HG02938 (cell line): Measurements from ENCODE around the gene POU2F2.
A peak's percentile ranks its signal among the peaks of the same experiment; 100 is the strongest.

Source experiments
- ATAC-seq: cut with Tn5 transposase; IDR thresholded peaks from one replicate; pipeline ENCODE4 v1.9.1; 2021; ENCODE audit warnings: mild to moderate bottlenecking, moderate library complexity; ENCODE audit not compliant: unreplicated experiment

Gene POU2F2

DNA sequence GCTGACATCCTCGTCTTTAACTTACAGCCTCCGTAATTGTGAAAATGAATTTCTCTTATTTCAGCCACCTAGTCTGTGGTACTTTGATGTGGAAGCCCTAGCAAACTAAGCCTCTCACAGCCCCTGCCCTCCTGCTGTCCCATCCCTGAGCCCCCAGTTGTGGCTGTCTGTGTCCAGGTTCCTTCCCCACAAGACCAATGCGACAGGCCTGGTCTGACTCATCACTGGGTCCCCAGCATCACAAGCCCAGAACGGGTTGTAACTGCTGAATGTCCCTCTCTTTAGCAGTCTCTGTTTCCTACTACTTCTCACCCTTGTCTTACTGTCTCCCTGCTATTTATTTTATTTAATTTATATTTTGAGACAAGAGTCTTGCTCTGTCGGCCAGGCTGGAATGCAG is 5.7 kb downstream of the POU2F2 start:
- no peak for ATAC-seq

DNA sequence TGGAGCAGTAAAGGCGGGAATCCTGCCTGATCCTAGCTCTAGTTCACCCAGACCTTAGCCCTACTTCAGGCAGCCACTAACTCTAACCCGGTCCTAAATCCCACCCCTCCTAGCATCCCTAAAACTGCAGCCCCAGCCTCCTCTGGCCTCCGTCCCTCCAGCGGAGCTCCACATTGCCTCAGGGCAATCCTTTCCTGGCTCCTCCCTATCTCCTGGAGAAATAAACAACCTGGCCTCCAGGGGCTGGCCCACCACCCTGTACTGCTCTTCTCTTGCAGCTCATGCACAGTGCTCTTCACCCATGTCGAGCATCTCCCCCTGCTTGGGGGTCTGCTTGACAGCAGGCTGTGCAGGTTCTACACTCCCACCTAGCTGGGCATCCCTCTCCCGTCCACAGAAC is 6.7 kb downstream of the POU2F2 start:
- no peak for ATAC-seq

DNA sequence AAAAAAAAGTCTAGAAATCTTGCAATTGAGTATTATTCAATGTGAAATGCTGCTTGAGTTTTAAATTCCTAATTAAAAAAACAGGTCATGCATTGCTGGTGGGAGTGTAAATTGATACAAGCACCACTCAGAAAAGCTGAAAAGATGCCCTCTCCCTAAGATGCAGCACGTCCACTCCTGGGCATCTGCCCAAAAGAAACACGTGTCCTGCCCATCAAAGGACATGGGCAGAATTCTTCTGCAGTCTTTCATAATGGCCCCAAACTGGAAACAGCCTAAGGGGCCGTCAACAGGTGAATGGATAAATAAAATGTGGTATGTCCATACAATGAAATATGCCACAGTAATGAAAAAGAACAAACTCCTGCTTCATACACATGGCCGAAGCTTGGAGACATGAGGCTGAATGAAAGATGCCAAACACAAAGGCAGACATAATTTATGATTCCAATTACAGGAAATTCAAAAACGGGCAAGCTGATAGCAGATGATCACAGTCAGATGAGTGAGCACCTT is 7.8 kb downstream of the POU2F2 start:
- ATAC-seq, result no peak

DNA sequence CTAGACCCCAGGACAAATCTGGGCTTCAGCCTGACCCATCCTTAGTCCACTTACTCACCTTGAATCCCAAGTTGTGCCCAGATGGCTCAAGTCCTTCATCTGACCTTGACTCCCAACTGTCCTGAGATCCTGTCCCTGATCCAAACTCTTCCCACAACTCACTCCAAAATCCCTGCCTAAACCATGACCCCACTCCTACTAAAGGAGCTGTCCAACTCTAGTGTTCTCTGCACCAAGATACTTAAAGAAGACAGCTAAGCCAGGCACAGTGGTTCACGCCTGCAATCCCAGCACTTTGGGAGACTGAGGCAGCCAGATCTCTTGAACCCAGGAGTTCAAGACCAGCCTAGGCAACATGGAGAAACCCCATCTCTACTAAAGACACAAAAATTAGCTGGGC is 8.5 kb downstream of the POU2F2 start:
- no peak for ATAC-seq

DNA sequence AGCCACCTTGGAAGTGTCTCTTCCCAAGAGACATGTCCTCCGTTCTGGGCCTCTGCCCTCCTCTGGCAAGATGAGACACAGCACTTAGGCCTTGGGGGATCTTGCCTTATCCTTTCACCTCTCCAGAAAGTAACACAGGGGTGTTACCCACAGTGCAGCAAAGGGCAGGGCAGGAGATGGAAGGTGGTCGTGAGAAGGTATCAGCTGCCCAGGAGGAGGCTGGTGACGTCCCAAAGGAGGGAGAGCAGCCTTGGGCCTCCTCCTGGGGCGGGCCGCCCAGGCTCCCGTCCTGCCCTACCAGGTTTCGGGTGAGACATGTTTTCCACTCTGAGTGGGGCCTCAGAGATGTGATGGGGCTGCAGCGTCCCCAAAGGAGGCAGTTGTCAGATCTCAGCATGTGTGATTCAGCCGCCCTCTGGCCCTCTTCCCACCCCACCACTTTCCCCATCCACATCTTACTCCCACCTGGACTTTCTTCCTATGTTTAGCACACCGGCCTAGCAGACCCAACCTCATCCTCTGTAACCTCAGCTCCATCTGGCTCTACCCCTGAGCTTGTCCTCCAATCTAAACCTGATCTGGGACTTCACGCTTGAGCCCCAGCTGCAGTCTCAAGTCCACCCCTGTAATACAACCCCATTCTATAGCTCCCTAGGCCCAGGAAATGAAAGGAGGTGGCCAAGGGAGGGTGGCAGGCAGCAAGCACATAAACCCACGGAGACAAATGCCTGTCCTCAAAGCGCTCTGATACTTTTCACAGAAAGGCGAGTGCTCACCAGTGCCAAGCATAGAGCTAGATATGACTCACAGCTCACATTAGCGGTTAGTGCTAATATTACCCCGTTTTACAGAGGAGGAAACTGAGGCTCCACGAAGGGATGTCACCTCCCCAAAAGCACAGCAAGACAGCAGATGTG is 9.3 kb downstream of the POU2F2 start:
- no peak for ATAC-seq

DNA sequence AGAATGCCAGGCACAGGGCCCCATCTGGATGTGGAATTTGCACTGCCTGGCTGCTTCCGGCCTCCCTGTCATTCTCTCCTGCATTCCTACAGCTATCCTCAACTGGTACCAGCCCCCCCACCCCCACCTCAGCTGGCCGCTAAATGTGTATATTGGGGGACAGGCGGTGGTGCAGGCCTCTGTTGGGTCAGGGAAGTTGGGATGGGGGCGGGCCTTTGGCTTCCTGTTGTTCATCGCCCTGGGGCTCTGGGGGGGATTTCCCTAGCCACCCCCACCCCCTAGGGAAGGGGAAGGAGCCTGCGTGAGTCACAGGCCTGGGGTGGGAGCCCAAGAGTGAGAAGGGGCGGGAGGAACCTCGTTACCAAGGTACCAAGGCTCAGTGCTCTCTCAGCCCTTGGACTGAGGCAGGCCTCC is 10.6 kb downstream of the POU2F2 start:
- no peak for ATAC-seq

DNA sequence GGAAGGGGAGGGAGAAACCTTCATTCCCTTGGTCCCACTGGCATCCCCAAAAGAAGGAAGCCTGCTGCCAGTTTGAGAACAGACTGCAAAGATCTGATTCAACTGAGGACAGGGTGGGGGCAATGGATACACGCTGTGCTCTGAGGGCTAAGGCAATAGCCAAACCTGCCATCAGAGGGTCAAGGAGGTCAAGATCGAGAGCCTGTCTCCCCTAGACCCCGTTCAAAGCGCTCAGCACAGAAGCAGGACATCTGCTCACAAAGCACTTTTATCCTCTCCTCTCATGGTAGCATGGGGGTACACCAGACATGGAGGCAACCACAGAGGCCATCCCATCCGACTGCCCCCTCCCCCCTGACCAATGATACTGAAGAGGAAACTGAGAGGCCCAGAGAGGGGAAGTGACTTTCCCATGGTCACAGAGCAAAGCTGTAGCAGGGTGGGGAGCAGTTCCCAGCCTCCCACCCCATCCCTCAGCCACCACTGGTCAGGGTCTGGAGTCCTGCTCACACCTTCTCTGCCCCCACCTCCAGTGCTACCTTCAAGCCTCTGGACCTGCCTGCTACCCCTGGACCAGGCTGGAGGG is 11.1 kb downstream of the POU2F2 start:
- ATAC-seq, result no peak

DNA sequence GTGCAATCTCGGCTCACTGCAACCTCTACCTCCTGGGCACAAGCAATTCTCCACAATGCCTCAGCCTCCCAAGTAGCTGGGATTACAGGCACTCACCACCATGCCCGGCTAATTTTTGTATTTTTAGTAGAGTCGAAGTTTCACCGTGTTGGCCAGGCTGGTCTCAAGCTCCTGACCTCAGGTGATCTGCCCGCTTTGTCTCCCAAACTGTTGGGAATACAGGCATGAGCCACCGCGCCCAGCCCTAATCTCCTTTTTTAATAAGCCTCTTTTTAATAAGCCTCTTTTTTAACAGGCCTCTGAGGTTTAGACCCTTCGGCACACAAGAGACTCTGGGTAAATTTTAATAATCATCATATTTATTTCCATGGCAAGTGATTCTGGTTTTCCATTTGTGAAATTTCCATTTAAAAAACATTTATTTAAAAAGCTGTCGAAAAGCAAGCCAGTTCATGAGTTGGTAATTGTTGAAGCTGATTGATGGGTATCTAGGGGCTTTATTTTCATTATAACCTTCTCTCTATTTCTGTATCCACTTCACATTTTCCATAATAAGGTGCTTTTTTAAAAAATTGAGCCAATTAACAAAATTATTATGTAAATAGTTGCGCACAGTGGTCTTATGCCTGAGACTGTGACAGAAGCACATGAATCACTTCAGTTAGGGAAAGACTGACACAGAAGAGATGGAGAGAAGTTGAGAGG is 11.8 kb downstream of the POU2F2 start:
- no peak for ATAC-seq

DNA sequence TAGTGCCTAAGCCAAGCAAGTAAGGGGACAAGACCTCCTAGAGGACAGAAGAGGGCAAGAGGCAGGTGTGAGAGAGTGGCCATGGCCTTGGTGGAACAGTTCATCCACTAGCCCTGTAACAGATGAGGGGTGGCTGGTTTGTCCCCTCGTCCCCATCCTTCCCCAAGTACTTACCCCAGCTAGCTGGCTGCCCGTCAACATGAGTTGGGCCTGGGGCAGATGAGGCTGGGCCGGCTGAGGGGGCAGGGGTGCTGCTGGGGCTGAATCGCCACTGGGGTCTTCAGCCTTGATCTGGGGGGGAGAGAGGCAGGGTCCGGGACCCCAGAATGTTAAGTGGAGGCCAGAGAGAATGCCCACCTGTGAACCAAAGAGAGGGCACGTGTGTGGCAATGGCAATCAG is 15.2 kb downstream of the POU2F2 start:
- ATAC-seq, result no peak

DNA sequence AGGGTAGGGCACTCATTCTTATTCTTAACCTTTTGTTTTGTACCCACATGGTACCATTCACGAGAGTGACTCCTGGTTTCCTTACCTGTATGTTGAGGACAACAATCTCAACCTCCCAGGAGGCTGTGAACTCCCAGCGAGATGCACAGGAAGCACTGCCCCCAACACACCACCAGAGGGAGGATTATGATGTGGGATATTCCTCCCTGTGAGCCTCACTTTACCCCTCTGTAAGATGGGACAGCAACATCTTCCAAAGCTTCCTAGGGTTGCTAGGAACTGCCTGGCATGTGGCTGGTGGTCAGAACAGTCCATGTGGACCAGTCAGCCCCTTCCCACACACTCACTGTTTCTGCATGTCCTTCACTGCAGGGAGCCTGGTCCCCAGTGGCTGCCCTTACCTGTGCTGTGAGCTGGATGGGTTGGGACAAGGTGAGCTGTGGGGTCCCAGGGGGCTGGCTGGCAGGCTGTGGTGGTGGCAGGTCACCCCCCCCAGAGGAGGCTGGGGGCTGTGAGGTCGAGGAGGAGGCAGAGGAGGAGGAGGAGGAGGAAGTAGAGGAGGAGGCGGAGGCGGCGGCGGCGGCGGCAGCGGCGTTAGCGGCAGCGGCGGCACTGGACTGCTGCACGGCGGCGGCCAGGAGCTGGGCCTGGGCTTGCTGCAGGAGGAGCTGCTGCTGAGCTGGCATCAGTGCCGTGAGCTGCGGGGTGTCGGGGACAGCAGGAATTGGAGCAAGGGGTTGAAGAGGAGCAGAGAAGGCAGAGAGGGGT is 15.8 kb downstream of the POU2F2 start:
- ATAC-seq, result no peak

DNA sequence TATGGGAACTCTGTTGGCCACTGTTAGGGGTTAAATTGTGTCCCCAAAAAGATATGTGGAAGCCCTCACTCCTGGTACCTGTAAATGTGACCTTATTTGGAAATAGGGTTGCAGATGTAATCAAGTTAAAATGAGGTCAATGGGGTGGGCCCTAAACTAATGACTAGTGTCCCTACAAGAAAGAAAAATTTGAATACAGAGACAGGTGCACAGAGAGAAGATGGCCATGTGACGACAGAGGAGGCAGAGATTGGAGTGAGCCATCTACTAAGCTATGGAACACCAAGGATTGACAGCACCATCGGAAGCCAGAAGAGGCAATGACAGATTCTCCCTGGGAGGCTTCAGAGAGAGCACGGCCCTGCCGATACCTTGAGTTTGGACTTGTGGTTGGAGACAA is 16.5 kb downstream of the POU2F2 start:
- no peak for ATAC-seq

DNA sequence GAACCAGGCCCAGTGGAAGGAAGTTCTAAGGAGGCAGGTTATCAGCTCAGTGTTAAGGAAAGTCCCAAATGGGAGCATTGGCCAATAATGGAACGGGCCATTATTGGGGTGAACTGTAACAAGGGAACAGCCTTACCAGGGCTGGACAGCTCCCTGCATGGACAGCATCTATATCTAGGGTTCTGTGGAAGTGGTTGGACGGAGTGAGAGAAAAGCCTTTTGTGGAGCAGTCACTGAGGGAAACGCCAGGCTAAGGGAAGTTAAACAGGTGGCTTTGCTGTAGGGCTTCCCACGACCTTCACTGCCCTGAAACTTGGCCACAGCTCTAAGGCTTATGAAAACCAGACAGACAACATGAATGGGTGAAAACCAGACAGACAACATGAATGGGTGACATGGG is 17.0 kb downstream of the POU2F2 start:
- no peak for ATAC-seq

DNA sequence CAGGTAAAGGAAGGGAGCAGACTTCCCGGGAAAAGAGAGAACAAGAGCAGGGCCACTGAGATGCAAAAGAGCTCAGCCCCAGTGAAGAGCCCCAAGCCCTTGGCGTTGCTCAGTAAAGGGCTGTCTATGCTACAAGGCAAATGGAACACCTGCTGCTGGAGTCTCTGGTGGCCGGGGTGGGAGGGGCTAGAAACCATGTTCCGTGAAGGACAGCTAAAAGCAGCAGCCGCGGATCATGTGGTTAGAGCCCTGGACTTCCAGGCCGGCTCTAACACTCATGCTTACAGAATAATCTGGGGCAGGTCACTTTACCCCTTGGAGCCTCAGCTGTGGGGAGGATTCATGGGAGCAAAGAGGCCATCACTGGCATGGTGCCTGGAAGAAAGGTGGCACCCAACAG is 17.8 kb downstream of the POU2F2 start:
- peak; percentile 58 for ATAC-seq

DNA sequence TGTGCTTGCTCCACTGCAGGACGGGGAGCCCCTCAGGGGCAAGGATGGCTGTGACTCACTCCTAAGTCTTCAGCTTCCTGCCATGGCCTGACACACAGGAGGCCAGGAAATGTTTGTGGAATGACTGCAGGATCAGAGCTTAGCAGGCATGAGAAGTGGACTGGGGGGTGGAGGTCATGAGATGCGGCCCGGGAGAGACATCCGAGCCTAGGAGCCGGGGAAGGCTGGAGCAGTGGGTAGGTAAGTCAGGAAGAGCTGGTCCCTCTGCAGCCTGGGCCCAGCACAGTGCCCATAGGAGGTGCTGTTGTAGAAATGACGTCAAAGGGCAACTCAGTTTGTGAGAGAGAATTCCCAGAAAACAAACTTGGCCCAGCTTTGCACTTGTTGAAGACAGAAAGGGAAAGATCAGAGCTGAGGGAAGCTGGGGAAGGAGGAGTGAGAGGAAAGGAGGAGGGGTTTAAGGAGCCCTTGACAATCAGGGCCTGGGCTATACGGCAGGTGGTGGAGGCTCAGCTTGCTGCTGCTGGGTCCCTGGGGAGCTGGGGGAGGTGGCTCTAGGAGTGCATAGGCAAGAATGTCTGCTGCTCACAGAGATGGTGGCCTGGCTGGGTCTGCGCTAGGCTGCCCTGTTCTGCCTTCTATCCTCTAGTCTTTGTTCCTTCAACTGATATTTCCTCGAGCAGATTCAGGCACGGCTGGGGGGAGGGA is 18.5 kb downstream of the POU2F2 start:
- peak; percentile 47 for ATAC-seq

DNA sequence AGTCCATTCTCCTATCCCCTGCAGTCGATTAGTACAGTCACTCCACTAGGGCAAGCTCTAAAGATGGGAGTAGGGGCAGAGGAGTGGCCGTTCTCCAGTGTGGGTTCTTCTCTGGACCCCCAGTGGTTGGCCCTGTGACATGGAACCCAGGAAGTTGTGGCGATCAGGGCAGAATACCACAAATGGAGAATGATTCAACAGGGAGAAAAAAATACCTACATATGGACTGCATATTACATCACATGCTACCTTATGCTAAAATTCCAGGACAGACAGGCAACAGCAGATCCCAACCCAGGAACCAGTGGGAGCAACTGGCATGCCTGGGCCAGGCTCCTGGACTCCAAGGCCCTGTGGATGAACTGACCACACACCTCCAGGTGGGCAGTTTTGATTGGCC is 20.4 kb downstream of the POU2F2 start:
- no peak for ATAC-seq

DNA sequence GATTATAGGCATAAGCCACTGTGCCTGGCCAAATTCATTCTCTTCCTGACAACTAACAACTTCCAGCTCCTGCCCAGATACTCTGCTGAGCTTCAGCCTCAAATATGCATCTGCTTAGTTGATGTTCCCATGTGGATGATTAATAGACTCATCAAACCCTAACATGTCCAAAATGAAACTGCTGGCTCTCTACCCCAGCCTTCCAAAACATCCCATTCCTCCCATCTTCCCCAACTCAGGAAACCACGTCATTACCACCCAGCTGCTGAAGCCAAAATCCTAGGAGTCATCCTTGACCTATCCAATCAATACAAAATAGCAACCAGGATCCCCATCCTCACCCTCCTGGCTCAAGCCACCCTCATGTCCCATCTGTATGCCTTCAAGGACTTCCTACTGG is 20.9 kb downstream of the POU2F2 start:
- no peak for ATAC-seq

DNA sequence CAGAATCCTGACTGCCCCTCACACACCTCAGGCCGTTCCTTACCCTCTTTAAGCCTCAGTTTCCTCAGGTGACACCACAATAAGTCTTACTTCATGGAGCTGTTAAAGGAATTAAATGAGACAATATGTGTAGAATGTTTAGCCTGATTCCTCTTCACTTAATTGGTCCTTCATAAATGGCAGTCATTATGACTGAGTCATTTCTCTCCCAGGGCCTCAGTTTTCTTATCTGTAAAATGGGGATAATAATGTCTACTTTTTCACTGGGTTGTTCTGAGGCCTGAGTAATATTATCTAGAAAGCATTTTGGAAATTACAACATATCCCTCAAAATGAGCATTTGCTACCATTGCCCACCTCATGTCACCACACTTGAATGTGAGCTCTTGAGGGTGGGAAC is 21.6 kb downstream of the POU2F2 start:
- no peak for ATAC-seq

DNA sequence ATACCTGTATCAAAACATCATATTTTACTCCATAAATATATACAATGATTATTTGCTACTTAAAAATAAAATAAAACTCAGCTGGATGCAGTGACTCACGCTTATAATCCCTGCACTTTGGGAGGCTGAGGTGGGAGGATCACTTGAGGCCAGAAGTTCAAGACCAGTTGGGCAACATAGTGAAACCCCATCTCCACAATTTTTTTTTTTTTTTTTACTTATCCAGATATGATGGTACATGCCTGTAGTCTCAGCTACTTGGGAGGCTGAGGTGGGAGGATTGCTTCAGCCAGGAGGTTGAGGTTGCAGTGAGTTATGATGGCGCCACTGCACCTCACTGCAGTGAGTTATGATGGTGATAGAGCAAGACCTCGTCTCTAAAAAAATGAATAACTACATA is 22.4 kb downstream of the POU2F2 start:
- ATAC-seq, result no peak

DNA sequence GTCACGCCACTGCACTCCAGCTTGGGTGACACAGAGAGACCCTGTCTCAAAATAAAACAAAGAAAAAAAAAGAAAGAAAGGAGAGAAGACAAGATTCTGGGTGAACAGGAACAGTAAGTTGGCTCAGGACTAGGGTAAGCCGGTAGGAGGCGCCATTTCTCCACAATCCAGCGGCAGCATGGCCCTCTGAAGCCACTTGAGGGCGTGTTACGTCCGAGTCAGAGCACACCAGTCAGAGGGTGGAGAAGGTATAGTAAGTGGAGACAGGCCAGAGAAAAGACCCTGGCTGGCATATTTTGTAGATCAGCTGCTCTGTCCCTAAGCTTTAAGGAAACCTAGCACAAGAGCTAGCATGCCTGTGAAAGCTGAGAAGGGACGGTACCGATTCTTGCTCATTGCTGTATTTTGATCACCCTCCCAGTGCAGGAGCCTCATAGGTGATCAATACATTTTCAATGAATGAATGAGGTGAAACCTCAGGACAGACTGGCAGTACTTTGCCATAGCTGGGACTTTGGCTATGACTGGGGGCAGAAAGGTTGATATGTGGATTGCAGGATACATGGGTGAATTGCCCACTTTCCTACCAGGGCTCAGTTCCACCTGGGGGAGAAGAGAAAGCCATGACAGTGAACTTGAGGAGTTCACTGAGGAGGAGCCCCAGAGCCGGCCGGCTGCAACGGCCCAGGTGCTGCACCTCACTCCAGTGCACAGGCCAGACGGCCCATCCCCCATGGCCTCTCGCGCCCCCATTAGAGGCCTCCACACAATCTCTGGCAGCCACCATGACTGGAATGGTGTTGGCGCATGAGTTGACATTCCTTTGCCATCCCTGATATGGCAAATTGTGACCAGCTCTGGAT is 23.5 kb downstream of the POU2F2 start:
- peak; percentile 62 for ATAC-seq
